Gastroesophageal sphincter (tissue), 4 donors: ENCODE data around the gene CAVIN3. TPM values are rescaled to one million over a fixed set of nuclear protein-coding genes. Genes with fewer than 3 reads are reported as not detected.

Source experiments
- ATAC-seq: fragments of 150-250 bp; one replicate; pipeline ENCODE4 v1.9.1; 2016; ENCODE audit warnings: mild to moderate bottlenecking, moderate library complexity
- H3K27ac ChIP-seq, 4 donors: fragments of 200-600 bp; sonication (generic) in 3 of 4; 1 replicate in 3 of 4; 2 replicates in 1 of 4; pipeline ENCODE4 v1.5.1; 2016 to 2019
- H3K27me3 ChIP-seq: fragments of 200-600 bp; sonication (generic); one replicate; pipeline ENCODE4 v1.5.1; 2019
- H3K36me3 ChIP-seq, 2 donors: fragments of 200-600 bp; sonication (generic); one replicate each; pipeline ENCODE4 v1.5.1; 2019; ENCODE audit warnings: control low read depth in 1 of 2
- H3K4me1 ChIP-seq, 3 donors: fragments of 200-600 bp; sonication (generic); 1 replicate in 2 of 3; 2 replicates in 1 of 3; pipeline ENCODE4 v1.5.1; 2016 to 2019; ENCODE audit warnings: control low read depth in 2 of 3
- H3K4me3 ChIP-seq, 2 donors: fragments of 200-600 bp; sonication (generic); one replicate each; pipeline ENCODE4 v1.5.1; 2019; ENCODE audit warnings: mild to moderate bottlenecking in 1 of 2, moderate library complexity in 1 of 2
- H3K9me3 ChIP-seq, 3 donors: fragments of 200-600 bp; sonication (generic); one replicate each; pipeline ENCODE4 v1.5.1; 2017 to 2019; ENCODE audit warnings: control low read depth in 2 of 3
- EP300 ChIP-seq: sonication (generic); formaldehyde crosslinking; IDR thresholded peaks from one replicate; pipeline ENCODE4 v1.6.1; 2017; ENCODE audit warnings: antibody characterized with exemption, mild to moderate bottlenecking
- POLR2A ChIP-seq, 2 donors: fragments of 450-650 bp; IDR thresholded peaks; one replicate each; pipeline ENCODE4 v1.6.1; 2017; ENCODE audit warnings: antibody characterized with exemption in 2 of 2, mild to moderate bottlenecking in 2 of 2, moderate library complexity in 1 of 2
- POLR2AphosphoS5 ChIP-seq: sonication (generic); formaldehyde crosslinking; IDR thresholded peaks from one replicate; pipeline ENCODE4 v1.6.1; 2017; ENCODE audit warnings: antibody characterized with exemption
- WGBS, 2 donors: methylation state at CpG; one replicate each; pipeline ENCODE4 v1.1.5; 2018; ENCODE audit warnings: low coverage in 1 of 2; 5-methylcytosine and 5-hydroxymethylcytosine counted together
- total RNA-seq, 4 donors: library from RNA; depleted of rRNA; stranded (reverse); fragments of >200 nt; gene quantifications; one replicate each; pipeline ENCODE4 v1.1.0, GENCODE V29; 2016
- TF ChIP-seq, protein P1 (sequence below), 4 experiments: fragments of 200-600 bp in 2 of 4; fragments of 450-650 bp in 2 of 4; sonication (generic) in 1 of 4; IDR thresholded peaks; one replicate each; pipeline ENCODE4 v1.5.1; 2017 to 2019; ENCODE audit warnings: antibody characterized with exemption in 4 of 4, mild to moderate bottlenecking in 2 of 4, moderate library complexity in 2 of 4

The CAVIN3 gene
- total RNA-seq, 4 donors from 2014 or later = 164 to 313 (median 211) TPM

GRCh38 chr11:6273188-6273587, 47.1 kb downstream of the CAVIN3 start:
- Histone ChIP-seq H3K4me1 (peaks cover 0 to 9% (median 0%) of the 10 kb centered on the region in 3 donors), H3K9me3 (peaks cover 0 to 8% (median 0%) of the 10 kb centered on the region in 3 donors), H3K27me3 (peaks cover 19% of the 10 kb centered on the region), H3K27ac (no peak overlapping the region), H3K36me3 (no peaks in the 10 kb centered on the region), H3K4me3 (no peak overlapping the region)
- 26 to 41% methylated on average over 4 of the region's 4 CpGs for WGBS, 2 donors
- no peak for ATAC-seq
- TF ChIP-seq POLR2A (IDR thresholded peaks at IDR 0.05) = no peak
- no peak for TF ChIP-seq POLR2AphosphoS5
- TF ChIP-seq EP300 = no peak
- TF ChIP-seq, protein P1, sequence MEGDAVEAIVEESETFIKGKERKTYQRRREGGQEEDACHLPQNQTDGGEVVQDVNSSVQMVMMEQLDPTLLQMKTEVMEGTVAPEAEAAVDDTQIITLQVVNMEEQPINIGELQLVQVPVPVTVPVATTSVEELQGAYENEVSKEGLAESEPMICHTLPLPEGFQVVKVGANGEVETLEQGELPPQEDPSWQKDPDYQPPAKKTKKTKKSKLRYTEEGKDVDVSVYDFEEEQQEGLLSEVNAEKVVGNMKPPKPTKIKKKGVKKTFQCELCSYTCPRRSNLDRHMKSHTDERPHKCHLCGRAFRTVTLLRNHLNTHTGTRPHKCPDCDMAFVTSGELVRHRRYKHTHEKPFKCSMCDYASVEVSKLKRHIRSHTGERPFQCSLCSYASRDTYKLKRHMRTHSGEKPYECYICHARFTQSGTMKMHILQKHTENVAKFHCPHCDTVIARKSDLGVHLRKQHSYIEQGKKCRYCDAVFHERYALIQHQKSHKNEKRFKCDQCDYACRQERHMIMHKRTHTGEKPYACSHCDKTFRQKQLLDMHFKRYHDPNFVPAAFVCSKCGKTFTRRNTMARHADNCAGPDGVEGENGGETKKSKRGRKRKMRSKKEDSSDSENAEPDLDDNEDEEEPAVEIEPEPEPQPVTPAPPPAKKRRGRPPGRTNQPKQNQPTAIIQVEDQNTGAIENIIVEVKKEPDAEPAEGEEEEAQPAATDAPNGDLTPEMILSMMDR (IDR thresholded peaks at IDR 0.05) = no peak

DNA sequence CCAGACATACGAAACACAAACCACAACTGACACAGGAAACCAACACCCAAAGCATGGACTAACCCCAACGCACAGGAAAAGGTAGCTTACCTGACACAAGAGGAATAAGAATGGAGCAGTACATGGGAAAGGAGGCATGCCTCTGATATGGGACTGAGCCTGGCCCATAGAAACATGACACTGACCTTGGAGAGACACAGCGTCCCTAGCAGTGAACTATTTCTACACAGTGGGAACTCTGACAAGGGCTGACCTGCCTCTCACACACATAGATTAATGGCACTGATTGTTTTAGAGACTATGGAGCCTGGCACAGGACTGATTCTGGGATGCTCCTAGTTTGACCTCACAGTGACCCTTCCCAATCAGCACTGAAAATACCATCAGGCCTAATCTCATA, 48.7 kb downstream of the CAVIN3 start:
- no peak overlapping the region for H3K4me3 ChIP-seq
- peaks cover 9% of the 10 kb centered on the region for H3K27me3 ChIP-seq
- 100% methylated on average over 1 of the region's 3 CpGs; no CpG with 5 or more reads in 1 of the 2 donors for WGBS, 2 donors
- TF ChIP-seq POLR2AphosphoS5 = no peak
- H3K27ac ChIP-seq = no peak overlapping the region
- no peak for ATAC-seq
- no peaks in the 10 kb centered on the region for H3K36me3 ChIP-seq
- peaks cover 0 to 9% (median 0%) of the 10 kb centered on the region in 3 donors for H3K4me1 ChIP-seq
- peaks cover 0 to 2% (median 0%) of the 10 kb centered on the region in 3 donors for H3K9me3 ChIP-seq

DNA sequence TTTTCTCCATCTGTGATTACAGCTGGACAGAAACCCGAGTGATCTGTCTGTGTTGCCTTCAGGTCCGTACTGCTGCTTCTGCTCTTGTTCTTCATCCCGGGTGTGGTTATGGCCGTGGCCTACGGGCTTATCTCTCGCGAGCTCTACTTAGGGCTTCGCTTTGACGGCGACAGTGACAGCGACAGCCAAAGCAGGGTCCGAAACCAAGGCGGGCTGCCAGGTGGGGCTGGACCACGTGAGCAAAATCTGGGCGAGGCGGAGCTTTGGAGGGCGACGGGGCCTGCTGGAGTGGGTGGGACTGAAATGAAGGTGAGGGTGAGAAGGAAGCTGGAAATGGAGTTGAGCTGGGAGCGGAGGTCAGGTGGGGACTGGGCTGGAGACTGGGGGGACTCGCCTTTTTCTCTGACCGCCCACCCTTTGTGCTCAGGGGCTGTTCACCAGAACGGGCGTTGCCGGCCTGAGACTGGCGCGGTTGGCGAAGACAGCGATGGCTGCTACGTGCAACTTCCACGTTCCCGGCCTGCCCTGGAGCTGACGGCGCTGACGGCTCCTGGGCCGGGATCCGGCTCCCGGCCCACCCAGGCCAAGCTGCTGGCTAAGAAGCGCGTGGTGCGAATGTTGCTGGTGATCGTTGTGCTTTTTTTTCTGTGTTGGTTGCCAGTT, 49.6 kb downstream of the CAVIN3 start:
- Histone ChIP-seq H3K9me3 (no peaks in the 10 kb centered on the region), H3K27me3 (peaks cover 8% of the 10 kb centered on the region), H3K27ac (no peak overlapping the region), H3K4me1 (peaks cover 0 to 9% (median 0%) of the 10 kb centered on the region in 3 donors), H3K4me3 (no peak overlapping the region), H3K36me3 (no peaks in the 10 kb centered on the region)
- no peak for ATAC-seq
- no peak for TF ChIP-seq EP300
- no peak for TF ChIP-seq POLR2A (IDR thresholded peaks at IDR 0.05)
- TF ChIP-seq, protein P1 (IDR thresholded peaks at IDR 0.05) = no peak
- no peak for TF ChIP-seq POLR2AphosphoS5
- 79 to 89% methylated on average over 3 to 13 of the region's 41 CpGs for WGBS, 2 donors

DNA sequence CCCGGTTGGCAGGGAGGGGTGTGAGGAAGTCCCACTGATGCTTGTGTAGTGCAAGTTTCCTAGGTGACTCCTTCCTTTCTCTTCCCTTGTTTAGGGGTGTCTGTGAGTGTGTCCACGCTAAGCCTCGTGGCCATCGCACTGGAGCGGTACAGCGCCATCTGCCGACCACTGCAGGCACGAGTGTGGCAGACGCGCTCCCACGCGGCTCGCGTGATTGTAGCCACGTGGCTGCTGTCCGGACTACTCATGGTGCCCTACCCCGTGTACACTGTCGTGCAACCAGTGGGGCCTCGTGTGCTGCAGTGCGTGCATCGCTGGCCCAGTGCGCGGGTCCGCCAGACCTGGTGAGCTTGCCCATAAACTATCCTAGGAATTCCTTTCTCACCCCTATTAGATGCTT, 50.3 kb downstream of the CAVIN3 start:
- H3K36me3 ChIP-seq = no peaks in the 10 kb centered on the region
- ATAC-seq = no peak
- no peaks in the 10 kb centered on the region for H3K9me3 ChIP-seq
- no peak overlapping the region for H3K27ac ChIP-seq
- no peak overlapping the region for H3K4me3 ChIP-seq
- H3K27me3 ChIP-seq = peaks cover 8% of the 10 kb centered on the region
- WGBS, 2 donors = 100% methylated on average over 1 of the region's 24 CpGs; no CpG with 5 or more reads in 1 of the 2 donors
- peaks cover 0 to 9% (median 0%) of the 10 kb centered on the region in 3 donors for H3K4me1 ChIP-seq
- TF ChIP-seq POLR2AphosphoS5 (no peak), EP300 (no peak), POLR2A (IDR thresholded peaks at IDR 0.05) (no peak)
- TF ChIP-seq, protein P1 (IDR thresholded peaks at IDR 0.05) = no peak

Other genes starting within 250 kb of the CAVIN3 start
- not detected for gene OR56B4, start 212.8 kb downstream of the CAVIN3 start, total RNA-seq
- not detected for gene OR52B2, start 150.2 kb downstream of the CAVIN3 start, total RNA-seq
- gene OR52W1, start 121.3 kb downstream of the CAVIN3 start, total RNA-seq = not detected
- gene C11orf42, start 114.9 kb downstream of the CAVIN3 start, total RNA-seq = not detected
- 10 to 100 TPM; 13.0 to 50.4 (median 20.0) TPM for gene FHIP1B, start 85.9 kb downstream of the CAVIN3 start, total RNA-seq
- gene CNGA4, start 81.4 kb downstream of the CAVIN3 start, total RNA-seq = under 1 TPM in 1 of 4 donors, not detected in 3; 0.73 TPM
- gene CCKBR, start 60.7 kb downstream of the CAVIN3 start, total RNA-seq = under 1 TPM in 2 of 4 donors, not detected in 2; 0.16 to 0.22 TPM
- gene SMPD1, start 70.0 kb upstream of the CAVIN3 start, total RNA-seq = 10 to 100 TPM; 26.6 to 37.8 (median 33.5) TPM
- gene APBB1, start 98.6 kb upstream of the CAVIN3 start, total RNA-seq = 100 to 1,000 TPM in 1 of 4 donors, 10 to 100 TPM in 3; 55.9 to 149 (median 73.1) TPM
- gene HPX, start 120.5 kb upstream of the CAVIN3 start, total RNA-seq = 1 to 10 TPM in 1 of 4 donors, under 1 TPM in 1, not detected in 2; 0.31 to 3.6 TPM
- gene TRIM3, start 153.4 kb upstream of the CAVIN3 start, total RNA-seq = 10 to 100 TPM; 19.9 to 31.7 (median 23.7) TPM
- gene ARFIP2, start 160.8 kb upstream of the CAVIN3 start, total RNA-seq = 10 to 100 TPM; 35.7 to 55.1 (median 51.2) TPM
- gene TIMM10B, start 161.0 kb upstream of the CAVIN3 start, total RNA-seq = 10 to 100 TPM; 37.3 to 69.0 (median 47.0) TPM
- 10 to 100 TPM in 2 of 4 donors, 1 to 10 TPM in 2; 2.9 to 20.9 (median 9.8) TPM for gene DNHD1, start 176.8 kb upstream of the CAVIN3 start, total RNA-seq